ENCODE data around the gene DPF3. TPM values are rescaled to one million over a fixed set of nuclear protein-coding genes. Genes with fewer than 3 reads are reported as not detected.

Gene DPF3
- total RNA-seq, 3 donors from 2014 or later (not counting 1 experiment from before 2014, with no cell fraction given) = 1.4 to 1.8 (median 1.4) TPM

DNA sequence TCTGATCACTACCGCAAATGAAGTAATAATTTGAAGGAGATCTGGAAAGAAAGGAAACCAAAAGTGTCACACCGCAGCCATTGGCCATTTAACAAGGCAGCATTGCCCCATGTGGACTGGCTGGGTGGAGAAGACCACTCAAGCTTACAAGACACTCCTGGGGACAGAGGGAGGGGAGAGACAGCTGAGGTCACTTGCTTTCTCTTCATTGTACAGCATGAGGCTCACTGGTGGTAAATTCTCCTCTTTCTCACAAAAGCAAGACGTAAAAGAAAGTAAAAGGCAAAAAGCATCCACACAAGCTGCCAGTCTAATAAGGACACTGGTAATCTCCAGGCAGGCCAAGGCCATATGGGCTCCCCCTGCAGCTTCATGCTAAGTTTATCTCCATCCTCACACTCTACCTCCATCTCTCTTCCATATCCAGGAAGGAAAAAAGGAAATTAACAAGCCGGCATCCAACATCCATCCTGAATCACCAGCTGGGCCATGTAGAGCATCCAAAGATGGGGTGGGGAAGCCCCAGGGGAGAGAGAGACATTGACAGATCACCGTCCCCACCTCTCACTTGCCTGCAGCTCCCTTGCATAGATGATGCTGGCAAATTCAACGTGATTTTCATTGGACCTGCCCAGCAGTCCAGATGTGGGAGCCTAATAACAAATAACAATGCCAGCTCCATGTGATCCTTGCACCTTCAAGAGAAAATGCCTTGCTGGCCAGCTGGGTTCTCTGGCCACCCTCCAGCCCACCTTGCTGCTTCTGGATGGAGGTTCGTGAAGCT lies 100.6 kb downstream of the DPF3 start:
- DNase-seq (no peak), ATAC-seq (no peak)
- no peaks in the 10 kb centered on the region for H3K27me3 ChIP-seq (ENCODE audit: control insufficient read depth, insufficient read depth, low read length)
- intact Hi-C loops (cut with micrococcal nuclease) = no loop called here
- Mint-ChIP-seq H3K4me1 (peaks cover 0 to 6% of the 10 kb centered on the region in 2 donors), H3K27ac (no peak overlapping the region), H3K9me3 (no peaks in the 10 kb centered on the region), H3K4me3 (no peak overlapping the region), H3K27me3 (ENCODE audit: low read depth in 2 of 2) (peaks cover 0 to 7% of the 10 kb centered on the region in 2 donors), H3K36me3 (no peaks in the 10 kb centered on the region)
- no peaks in the 10 kb centered on the region for H3K9me3 ChIP-seq (ENCODE audit: control insufficient read depth, insufficient read depth, low read length)
- H3K36me3 ChIP-seq (ENCODE audit: control insufficient read depth, insufficient read depth, low read length) = no peaks in the 10 kb centered on the region
- H3K4me1 ChIP-seq (ENCODE audit: control insufficient read depth, insufficient read depth, low read length) = peaks cover 12% of the 10 kb centered on the region
- TF ChIP-seq, protein P1, sequence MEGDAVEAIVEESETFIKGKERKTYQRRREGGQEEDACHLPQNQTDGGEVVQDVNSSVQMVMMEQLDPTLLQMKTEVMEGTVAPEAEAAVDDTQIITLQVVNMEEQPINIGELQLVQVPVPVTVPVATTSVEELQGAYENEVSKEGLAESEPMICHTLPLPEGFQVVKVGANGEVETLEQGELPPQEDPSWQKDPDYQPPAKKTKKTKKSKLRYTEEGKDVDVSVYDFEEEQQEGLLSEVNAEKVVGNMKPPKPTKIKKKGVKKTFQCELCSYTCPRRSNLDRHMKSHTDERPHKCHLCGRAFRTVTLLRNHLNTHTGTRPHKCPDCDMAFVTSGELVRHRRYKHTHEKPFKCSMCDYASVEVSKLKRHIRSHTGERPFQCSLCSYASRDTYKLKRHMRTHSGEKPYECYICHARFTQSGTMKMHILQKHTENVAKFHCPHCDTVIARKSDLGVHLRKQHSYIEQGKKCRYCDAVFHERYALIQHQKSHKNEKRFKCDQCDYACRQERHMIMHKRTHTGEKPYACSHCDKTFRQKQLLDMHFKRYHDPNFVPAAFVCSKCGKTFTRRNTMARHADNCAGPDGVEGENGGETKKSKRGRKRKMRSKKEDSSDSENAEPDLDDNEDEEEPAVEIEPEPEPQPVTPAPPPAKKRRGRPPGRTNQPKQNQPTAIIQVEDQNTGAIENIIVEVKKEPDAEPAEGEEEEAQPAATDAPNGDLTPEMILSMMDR (IDR thresholded peaks at IDR 0.05) = no peak
- no peak overlapping the region for H3K4me3 ChIP-seq (ENCODE audit: low read length)
- WGBS (ENCODE audit: insufficient coverage) = 91% methylated on average over 7 of the region's 7 CpGs
- H3K27ac ChIP-seq (ENCODE audit: low read length) = no peak overlapping the region

GRCh38 chr14:72792051-72792788 lies 101.7 kb downstream of the DPF3 start:
- no peak overlapping the region for H3K27ac Mint-ChIP-seq
- Histone ChIP-seq H3K27me3 (ENCODE audit: control insufficient read depth, insufficient read depth, low read length) (no peaks in the 10 kb centered on the region), H3K27ac (ENCODE audit: low read length) (no peak overlapping the region), H3K36me3 (ENCODE audit: control insufficient read depth, insufficient read depth, low read length) (no peaks in the 10 kb centered on the region), H3K4me3 (ENCODE audit: low read length) (no peak overlapping the region), H3K9me3 (ENCODE audit: control insufficient read depth, insufficient read depth, low read length) (no peaks in the 10 kb centered on the region), H3K4me1 (ENCODE audit: control insufficient read depth, insufficient read depth, low read length) (peaks cover 17% of the 10 kb centered on the region)
- H3K4me1 Mint-ChIP-seq = peaks cover 0 to 17% of the 10 kb centered on the region in 2 donors
- TF ChIP-seq, protein P1 (IDR thresholded peaks at IDR 0.05) = no peak
- DNase-seq = no peak
- intact Hi-C loops (cut with micrococcal nuclease) = no loop called here
- no peak for ATAC-seq
- no peak overlapping the region for H3K4me3 Mint-ChIP-seq
- H3K27me3 Mint-ChIP-seq (ENCODE audit: low read depth in 2 of 2) = peaks cover 0 to 7% of the 10 kb centered on the region in 2 donors
- no peaks in the 10 kb centered on the region for H3K9me3 Mint-ChIP-seq
- 92% methylated on average over 16 of the region's 16 CpGs for WGBS (ENCODE audit: insufficient coverage)
- no peaks in the 10 kb centered on the region for H3K36me3 Mint-ChIP-seq

- Mint-ChIP-seq H3K27ac (no peak overlapping the region), H3K9me3 (no peaks in the 10 kb centered on the region), H3K4me1 (peaks cover 0 to 22% of the 10 kb centered on the region in 2 donors), H3K36me3 (no peaks in the 10 kb centered on the region), H3K27me3 (ENCODE audit: low read depth in 2 of 2) (peaks cover 0 to 7% of the 10 kb centered on the region in 2 donors), H3K4me3 (no peak overlapping the region)
- H3K27me3 ChIP-seq (ENCODE audit: control insufficient read depth, insufficient read depth, low read length) = no peaks in the 10 kb centered on the region
- no peak overlapping the region for H3K4me3 ChIP-seq (ENCODE audit: low read length)
- no peaks in the 10 kb centered on the region for H3K9me3 ChIP-seq (ENCODE audit: control insufficient read depth, insufficient read depth, low read length)
- intact Hi-C loops (cut with micrococcal nuclease) = no loop called here
- WGBS (ENCODE audit: insufficient coverage) = 77% methylated on average over 10 of the region's 10 CpGs
- DNase-seq = no peak
- peaks cover 17% of the 10 kb centered on the region for H3K4me1 ChIP-seq (ENCODE audit: control insufficient read depth, insufficient read depth, low read length)
- TF ChIP-seq, protein P1 (IDR thresholded peaks at IDR 0.05) = no peak
- no peak overlapping the region for H3K27ac ChIP-seq (ENCODE audit: low read length)
- ATAC-seq = no peak
- no peaks in the 10 kb centered on the region for H3K36me3 ChIP-seq (ENCODE audit: control insufficient read depth, insufficient read depth, low read length)
These were observed 102.9 kb downstream of the DPF3 start for GRCh38 chr14:72790887-72791566.
